GM03348 (cell line): Measurements from ENCODE around the gene ICE1.
A peak's percentile ranks its signal among the peaks of the same experiment; 100 is the strongest.
"Not testable (repeated sequence)": the region's sequence is repeated elsewhere in the genome, so short reads cannot be mapped to it uniquely, and the experiment has no call there.

Experiments
- DNase-seq: peaks from one replicate; pipeline ENCODE4 v3.0.0; 2012; ENCODE audit warnings: low spot score

Gene ICE1

GRCh38 chr5:5398071-5398470, 24.4 kb upstream of the ICE1 start:
- no peak for DNase-seq

DNA sequence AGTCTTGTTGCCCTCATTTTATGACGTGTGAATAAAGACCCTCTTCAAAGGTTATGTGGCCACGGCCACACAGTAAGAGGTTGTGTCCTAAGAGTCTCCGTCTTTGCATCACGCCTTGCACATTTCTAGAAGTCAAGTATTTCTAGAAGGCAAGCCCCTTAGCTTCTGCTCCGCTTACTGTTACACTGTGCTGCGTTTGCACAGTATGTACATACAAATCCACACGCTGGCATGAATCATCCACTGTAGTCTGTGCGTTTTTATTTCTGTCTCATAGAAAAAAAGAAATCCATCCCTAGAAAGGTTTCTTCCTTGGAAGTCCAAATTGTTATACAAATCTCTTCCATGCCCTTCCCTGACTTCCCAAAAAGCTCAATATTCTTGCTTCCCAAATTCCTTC, 21.4 kb upstream of the ICE1 start:
- DNase-seq = no peak

DNA sequence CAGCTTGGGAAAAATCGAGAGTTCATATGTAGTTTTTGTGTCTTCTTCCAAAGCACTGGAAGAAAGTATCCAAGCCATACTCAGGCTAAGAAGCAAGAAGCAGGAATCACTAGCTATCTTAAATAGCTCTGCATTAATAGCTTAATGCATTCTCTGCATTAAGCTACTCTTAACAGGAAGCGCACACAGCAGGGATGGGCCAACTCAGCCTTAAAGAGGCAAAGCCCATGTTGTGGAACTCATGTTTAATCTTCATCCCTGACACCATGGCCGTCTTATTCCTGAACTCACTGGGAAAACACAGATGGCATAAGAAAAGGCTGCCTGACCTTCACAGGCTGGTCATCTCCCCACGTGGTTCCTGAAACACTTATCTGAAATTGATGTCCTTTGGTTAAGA, 18.7 kb upstream of the ICE1 start:
- no peak for DNase-seq

- no peak for DNase-seq
Observed at GRCh38 chr5:5404381-5404780, 18.1 kb upstream of the ICE1 start.

- no peak for DNase-seq
Observed at GRCh38 chr5:5405441-5405840, 17.0 kb upstream of the ICE1 start.

- DNase-seq = no peak
Observed at GRCh38 chr5:5407924-5408323, 14.6 kb upstream of the ICE1 start.

DNA sequence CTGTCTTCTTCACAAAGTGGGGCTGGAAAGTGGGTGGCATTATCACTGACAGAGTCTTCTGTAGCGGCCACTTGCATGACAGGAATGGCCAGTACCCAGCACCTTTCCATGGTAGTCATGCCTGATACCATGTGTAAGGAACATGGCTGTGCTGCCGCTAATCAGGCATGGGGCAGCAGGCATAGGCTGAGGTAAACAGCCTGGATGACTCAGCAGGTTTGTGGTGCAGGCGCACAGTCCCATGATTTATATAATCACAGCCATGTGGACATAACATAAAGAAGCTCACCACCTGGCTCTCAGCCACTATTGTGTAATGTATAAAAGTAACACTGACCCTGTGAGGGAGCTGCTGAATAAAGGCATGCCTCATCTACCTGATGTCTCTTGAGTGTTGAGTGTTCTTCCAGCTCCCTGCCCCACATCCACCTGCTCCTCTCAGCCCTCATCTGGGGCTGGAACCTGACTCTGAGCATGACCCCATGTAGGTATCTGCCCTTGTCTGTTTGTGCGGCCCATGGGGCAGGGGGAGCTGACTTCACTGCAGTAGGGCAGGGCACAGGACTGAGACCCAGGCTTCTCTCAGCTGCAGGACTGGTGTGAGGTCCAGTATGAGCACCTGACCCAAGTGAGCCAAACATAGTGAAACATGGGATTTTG, 13.2 kb upstream of the ICE1 start:
- no peak for DNase-seq

DNA sequence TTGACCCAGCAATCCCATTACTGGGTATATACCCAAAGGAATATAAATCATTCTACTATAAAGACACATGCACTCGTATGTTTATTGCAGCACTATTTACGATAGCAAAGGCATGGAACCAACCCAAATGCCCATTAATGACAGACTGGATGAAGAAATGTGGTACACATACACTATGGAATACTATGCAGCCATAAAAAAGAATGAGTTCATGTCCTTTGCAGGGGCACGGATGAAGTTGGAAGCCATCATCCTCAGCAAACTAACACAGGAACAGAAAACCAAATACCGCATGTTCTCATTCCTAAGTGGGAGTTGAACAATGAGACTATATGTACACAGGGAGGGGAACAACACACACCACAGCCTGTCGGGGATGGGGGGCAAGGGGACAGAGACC, 8.6 kb upstream of the ICE1 start:
- not testable (repeated sequence) for DNase-seq

DNA sequence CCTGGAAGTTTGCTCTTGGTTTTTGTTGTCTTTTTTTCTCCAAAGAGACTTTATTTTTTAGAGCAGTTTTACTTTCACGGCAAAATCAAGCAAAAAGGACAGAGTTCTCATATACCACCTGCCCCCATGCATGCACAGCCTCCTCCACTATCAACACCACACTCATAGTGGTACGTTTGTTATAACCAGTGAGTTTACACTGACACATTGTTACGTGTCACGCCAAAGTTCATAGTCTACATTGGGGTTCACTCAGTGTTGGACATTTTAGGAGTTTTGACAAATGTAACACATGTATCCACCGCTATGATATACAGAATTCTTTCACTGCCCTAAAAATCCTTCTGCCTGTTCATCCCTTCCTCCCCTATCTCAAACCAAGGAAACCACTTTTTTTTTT, 7.5 kb upstream of the ICE1 start:
- no peak for DNase-seq

DNA sequence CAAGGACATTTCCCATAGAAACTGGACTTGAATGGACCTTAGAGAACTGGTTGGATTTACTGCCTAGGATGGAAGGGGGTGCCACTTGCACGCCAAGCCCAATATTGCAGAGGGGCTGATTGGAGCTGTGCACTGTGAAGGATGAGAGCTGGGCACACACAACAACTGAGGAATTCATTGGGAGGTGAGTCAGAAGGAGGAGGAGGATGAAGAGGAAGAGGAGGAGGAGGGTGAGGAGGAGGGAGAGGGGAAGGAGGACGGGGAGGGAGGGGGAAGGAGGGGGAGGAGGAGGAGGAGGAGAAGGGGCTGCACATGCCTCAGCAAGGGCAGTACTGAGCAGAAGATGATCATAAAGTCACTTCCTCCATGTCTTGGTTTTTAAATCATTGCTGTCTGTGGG, 5.7 kb upstream of the ICE1 start:
- no peak for DNase-seq

DNA sequence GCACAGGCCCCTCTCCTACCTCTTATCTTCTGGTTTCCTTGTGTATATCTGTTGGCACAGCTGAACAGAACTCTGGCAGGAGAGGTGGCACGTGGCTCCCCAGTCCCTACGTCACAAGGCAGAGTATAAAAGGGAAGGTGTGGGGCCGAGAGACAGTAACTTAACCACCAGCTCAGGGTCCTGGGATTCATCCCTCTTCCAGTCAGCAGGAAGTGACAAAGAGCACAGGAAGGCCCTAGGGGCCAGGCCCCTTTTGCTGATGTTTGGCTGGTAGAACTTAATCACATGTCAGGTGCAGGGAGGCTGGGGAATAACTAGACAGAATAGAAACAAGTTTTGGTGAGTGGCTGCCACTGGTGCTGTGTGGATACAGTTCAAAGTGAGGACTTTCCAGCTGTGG, 4.5 kb upstream of the ICE1 start:
- no peak for DNase-seq

DNA sequence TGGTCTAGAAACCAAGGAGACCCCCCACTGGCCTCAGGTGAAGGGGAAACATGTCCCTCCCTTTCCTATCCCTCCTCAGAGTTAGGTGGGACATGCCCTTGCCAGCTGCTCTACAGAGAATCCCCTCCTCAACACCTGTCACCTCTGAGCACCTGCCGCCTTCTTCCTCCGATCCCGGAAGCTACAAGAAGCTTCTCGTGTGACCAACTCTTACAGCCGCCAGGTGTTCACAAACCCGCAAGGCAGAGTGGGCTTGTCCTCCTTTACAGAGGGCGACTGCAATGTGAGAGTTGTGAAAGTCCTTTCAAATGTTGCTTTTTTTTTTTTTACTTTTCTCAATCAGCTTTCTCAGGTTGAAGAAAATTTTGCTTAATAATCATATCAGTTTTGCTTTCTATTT, 3.7 kb upstream of the ICE1 start:
- DNase-seq = no peak

DNA sequence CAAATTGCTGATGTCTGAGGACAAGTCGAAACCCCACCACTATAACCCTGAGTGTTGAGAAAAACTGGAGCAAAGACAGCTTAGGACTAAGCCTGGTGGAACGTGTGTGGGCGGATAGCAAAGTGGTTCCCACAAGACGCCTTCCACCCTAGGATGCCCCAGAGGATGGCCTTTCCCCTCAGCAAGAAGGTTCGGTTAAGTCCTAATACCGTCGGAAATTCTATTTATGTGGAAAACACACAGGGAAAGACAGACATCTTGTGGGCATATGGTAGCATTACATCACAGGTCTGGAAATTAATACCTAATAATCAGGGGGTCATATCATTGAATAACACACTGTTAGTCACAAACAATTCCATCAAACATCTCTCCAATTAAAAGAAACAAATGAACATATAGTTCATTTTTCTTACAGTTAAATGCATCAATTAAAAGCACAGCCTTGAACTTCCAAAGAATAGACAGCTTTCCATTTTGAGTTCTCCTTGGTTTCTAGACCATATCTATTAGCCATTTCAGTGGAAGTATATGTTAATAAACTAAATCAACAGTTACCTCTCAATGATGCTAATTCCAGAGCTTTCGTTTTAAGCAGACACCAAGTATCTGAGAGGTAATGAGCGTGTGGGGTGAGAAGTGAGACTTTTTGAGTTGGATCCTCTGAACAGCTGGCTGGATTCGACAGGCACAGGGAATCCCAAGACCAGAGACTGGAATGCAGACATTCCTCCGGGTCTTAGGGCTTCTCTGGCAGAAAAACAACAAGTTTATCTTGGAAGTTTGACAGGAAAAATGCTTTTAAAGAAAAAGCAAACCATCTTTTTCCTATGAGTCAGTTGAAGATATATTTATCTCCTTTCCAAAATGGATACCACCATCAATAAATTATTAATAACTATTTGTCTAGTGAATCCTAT, 2.9 kb upstream of the ICE1 start:
- peak; percentile 73 for DNase-seq

- DNase-seq = no peak
Observed at GRCh38 chr5:5420251-5420650, 2.2 kb upstream of the ICE1 start.

DNA sequence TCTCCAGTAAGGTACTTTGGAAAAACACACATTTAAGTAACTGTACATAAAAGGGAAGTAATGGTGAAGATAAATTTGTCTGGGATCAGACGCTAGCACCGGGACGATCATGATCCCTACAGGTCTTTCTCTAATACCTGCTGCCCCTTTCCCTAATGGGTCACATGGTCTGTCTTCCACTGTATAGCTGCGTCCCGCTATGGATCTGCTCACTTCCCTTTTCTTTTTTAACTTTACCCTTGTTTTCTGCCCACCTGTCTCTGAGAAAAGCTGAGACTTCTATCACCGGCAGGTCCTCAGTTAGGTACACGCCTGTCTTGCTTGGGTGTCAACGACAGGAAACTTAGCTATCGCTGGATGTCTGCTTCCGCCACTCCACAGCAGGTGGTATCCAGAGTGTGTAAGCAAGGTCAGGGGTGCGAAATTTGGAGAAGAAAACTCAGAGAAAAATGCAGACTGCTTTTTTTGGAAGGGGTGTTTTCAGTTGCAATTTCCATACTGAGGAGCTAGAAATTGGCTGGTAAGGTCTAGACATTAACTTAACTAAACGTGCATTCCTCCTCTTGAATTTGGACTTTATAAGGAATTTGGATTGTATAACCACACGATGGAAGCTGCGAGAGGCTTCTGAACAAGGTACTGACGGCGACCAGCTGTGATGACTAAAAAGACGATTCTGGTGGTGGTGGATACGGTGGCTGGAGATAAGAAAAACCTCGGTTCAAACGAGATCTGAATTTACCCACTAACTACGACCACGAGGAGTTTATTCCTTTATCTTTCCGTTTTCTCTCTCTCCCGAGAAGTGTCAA, 1.1 kb upstream of the ICE1 start:
- DNase-seq = no peak

DNA sequence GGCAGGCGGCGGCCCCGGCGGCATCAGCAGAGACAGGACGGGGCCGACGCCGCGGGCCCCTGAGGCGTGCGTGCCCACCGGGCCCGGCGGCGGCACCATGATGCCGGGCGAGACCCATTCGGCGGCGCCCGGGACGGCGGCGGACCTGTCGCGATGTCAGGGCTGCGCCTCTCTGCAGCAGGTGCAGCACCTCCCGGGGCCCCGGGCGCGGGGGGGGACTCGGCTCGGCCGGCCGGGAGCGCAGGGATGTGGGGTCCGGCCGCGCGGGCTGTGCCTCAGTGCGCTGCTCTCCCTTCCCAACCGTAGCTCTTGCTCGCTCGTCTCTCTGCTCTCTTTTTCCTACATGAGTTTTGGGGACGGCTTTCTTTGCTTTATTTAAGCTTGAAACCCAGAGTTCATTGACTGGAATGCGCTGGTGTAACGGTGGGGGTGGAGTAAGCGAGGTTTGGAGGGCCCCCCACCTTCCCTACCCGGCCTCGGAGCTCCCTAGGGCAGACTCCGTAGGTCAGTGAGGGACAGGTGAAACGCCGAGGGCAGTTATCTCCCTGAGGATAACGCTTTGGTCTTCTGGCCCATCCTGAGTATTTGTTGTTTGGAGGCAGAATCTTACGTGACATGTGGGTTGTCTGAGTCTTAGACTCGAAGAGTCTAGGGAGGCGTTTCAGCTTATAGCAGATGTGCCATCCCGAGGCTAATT, 490 bp downstream of the ICE1 start:
- no peak for DNase-seq

DNA sequence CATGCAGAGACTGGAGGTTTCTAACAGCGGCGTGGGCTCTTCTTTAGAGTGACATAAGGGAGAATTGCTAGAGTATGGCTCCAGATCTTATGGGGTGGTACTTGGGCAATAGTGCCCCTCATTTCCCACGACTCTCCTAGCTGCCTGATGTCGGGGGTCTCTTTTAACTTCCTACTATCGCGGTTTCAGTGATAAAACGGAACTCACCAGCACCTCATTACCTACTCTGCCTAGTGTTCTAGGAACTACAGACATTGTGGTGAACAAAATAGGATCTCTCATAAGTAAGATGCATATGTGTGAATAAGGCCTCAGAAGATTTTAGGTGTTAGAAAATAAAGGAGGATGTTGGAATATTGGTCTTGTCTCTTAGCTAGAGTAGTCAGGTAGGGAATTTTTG, 1.1 kb downstream of the ICE1 start:
- no peak for DNase-seq

GRCh38 chr5:5424736-5425135, 2.3 kb downstream of the ICE1 start:
- DNase-seq = no peak

DNA sequence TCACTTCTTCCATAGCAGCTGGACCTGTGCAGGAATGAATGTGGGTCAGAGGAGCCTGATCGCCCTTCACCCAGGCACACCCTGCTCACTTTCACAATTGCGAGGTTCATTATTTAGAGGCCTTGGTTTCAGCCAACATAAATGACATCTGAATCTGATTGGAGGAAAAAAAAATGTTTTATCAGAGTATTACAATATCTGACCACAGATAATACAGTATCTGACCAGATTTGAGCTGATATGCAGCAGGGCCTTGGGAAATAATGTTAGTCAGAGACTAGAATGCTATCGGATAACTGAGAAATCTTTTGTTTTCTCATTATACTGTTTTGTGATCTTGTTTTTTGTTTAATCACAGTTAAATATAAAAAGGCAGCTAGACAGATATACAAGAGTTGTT, 7.7 kb downstream of the ICE1 start:
- DNase-seq = no peak

GRCh38 chr5:5432020-5432707, 9.7 kb downstream of the ICE1 start:
- DNase-seq = peak; percentile 40

DNA sequence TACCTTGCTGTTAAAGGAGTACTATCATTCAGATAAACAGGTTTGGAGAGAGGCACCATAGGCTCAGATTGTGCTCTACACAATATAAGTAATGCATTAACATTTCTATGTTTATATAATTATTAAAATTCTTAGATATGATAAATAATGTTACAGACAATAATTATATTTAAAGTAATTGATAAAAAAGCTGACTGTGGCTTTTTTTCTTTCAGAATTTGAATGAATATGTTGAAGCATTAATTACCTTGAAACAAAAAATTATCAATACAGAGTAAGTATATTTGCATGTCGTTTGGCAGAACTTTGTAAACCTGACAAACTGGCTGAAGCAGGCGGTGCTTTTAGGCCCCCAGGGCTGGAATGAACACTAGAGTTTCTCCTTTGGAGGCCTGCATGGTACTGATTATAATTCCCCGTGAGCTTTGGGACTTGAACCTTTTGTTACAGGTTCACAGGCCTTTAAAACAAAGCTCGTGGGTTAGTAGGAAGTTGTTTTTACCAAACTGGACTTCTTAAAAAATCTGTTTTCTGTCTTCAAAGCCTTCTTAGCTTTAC, 13.8 kb downstream of the ICE1 start:
- DNase-seq = no peak
